Astrocyte of the spinal cord (primary cell): Measurements from ENCODE around the gene PRKD2.
"Not testable (repeated sequence)": the region's sequence is repeated elsewhere in the genome, so short reads cannot be mapped to it uniquely, and the experiment has no call there.

Experiments
- DNase-seq: peaks from one replicate; pipeline ENCODE4 v3.0.0; 2011; ENCODE audit warnings: low read depth, low spot score
- H3K4me3 ChIP-seq: 2 replicates; pipeline ENCODE4 v1.5.1; 2011; ENCODE audit warnings: low read depth, mild to moderate bottlenecking, low read length, moderate library complexity
- CTCF ChIP-seq: IDR thresholded peaks from 2 replicates; pipeline ENCODE4 v1.5.1; 2012; ENCODE audit warnings: low read depth, mild to moderate bottlenecking, low read length, inconsistent platforms
- in situ Hi-C: cut with HindIII; loops from 2 replicates; pipeline ENCODE4 v1.10.0; 2017; ENCODE audit warnings: low sequenced_read_pairs

PRKD2 gene

DNA sequence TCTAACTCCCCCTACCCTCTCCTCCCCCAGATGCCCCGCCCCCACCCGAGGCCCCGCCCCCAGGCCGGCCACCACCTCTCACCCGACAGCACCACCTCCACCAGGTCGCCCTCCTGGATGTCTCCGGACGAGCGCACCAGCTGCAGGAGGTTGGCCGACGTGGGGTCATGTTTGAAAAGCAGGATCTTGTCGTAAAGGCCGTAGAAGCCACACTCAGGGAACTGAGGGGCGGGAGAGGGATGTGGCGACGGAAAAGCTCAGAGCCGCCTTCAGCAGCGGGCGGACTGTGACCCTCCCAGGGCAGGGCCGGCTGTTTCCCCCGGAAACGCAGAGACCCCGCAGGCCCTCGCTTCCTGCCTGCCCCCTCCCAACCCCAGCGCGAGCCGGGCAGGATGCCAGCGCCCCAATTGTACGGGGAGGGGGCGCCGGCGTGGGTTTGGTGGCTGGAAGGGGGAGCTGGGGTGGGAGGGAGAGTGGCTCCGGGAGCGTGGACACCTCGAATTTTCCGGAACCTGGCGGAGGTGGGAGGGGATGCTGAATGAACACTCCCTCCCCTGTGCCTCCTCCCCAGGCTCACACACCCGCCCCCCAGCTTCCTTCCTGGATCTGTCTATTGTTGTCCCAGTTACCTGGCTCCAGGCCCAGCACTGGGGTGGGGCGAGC, 3.0 kb downstream of the PRKD2 start:
- DNase-seq = peak; percentile 83
- H3K4me3 ChIP-seq = peak overlapping the region; percentile 63
- no peak for TF ChIP-seq CTCF
- in situ Hi-C loops = no loop called here

DNA sequence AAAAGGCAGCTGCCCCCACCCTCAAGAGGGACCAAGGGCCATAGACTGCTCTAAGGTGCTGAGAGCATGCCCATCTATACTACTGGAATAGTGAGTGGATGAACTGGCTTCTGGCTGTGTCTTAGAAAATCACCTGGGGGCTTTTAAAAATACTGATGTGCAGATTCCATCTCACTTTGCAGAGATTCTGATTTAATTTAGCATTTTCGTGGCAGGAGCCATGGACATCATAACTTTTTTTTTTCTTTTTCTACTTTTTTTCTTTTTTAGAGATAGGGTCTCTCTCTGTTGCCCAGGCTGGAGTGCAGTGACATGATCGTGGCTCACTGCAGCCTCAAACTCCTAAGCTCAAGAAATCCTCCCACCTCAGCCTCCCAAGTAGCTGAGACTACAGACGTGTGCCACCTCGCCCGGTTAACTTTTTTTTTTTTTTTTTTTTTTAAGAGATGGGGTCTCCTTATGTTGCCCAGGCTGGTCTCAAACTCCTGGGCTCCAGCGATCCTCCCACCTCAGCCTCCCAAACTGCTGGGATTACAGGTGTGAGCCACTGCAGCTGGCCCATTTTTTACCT, 4.1 kb downstream of the PRKD2 start:
- DNase-seq, in situ Hi-C loops, H3K4me3 ChIP-seq: not testable (repeated sequence)

GRCh38 chr19:46710687-46711086, 6.2 kb downstream of the PRKD2 start:
- TF ChIP-seq CTCF = no peak
- no peak for DNase-seq
- in situ Hi-C loops = no loop called here

DNA sequence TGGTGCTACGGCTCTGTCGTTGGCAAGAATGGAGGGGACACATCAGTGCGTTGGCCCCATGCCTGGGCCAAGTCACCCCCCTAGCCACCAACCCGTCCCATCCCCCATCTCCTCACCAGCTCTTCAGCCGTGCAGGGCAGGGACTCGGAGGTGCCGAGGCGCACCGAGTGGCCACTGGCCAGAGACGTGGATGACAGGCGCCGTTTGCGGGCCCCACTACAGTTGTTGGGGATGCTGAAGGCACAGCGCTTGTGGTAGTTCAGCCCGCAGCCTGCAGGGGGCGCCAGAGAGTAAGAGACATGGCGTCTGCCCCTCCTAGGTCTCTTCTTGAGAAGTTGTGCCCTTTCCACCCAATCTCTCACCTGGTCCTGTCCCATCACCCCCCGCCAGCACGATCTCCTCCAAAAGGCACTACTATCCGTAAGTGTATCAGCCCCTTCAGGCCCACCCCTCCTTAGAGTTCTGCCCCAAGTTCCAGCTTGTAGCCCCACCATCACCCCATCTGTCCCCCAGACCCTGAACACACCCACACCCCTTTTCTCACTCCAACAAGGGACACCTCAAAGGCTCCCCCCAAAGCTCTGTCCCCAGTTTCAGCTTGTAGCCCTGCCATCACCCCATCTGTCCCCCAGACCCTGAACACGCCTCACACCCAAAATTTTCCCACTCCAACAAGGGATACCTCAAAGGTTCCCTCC, 12.4 kb downstream of the PRKD2 start:
- DNase-seq = peak; percentile 23
- in situ Hi-C loops = no loop called here
- peak; percentile 96 for TF ChIP-seq CTCF
- H3K4me3 ChIP-seq = no peak overlapping the region

More at GRCh38 chr19:46710687-46711086, 6.2 kb downstream of the PRKD2 start:
- no peak overlapping the region for H3K4me3 ChIP-seq

- no peak for DNase-seq
- in situ Hi-C loops = no loop called here
- no peak for TF ChIP-seq CTCF
- H3K4me3 ChIP-seq = no peak overlapping the region
Observed at GRCh38 chr19:46700704-46701103, 16.2 kb downstream of the PRKD2 start.

DNA sequence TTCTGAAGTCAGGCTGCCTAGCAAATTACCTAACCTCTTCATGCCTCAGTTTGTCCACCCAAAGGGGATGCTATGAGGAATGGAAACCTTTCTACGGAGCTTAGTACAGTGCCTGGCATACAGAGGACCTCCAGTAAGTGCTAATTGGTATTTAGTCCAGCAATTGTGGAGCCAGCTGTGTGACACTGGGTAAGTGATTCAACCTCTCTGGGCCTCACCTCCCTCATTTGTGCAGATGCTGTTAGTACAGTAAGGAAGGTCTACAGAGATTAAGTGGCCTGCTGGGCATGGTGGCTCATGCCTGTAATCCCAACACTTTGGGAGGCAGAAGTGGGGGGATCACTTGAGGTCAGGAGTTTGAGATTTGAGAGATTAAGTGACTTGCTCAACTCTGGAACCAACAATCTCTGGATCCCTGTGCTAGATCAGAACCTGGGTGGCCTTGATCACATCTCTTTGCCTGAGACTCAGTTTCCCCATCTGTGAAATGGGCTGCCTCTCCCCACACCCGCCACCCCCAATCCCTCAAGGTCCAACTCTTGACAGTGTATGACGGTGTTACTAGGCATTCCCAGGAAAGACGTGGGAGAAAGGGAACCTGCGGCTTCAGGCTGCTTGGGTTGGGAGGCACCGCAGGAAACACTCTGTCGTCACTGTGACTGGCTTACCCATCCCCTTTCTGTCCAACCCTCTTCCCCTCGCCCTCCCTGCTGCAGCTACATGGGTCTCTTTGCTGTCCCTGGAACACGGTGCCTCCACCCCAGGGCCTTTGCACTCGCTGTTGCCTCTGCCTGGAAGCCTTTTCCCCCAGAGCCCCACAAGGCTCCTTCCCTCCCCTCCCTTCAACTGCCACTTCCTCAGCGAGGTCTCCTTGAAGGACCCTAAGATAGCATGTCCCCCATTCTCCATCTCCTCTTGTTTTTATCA, 18.3 kb downstream of the PRKD2 start:
- in situ Hi-C loops = no loop called here
- no peak for DNase-seq
- no peak overlapping the region for H3K4me3 ChIP-seq
- no peak for TF ChIP-seq CTCF
